Mesenchymal stem cell (in vitro differentiated cells and primary cell): ENCODE data around the gene ADAMTS17.

Source experiments
- DNase-seq: peaks from one replicate; pipeline ENCODE4 v3.0.0-alpha.2; 2013
- H2AFZ ChIP-seq: one replicate; pipeline ENCODE4 v1.6.1; 2013; ENCODE audit warnings: low read depth, mild to moderate bottlenecking, control low read depth, inconsistent platforms, low read length, moderate library complexity
- H2AK5ac ChIP-seq: 2 replicates; pipeline ENCODE4 v1.6.1; 2013; ENCODE audit warnings: low read length, moderate library complexity, mild to moderate bottlenecking, inconsistent platforms; ENCODE audit not compliant: severe bottlenecking
- H2BK120ac ChIP-seq: one replicate; pipeline ENCODE4 v1.6.1; 2013; ENCODE audit warnings: low read depth, mild to moderate bottlenecking, inconsistent platforms, low read length, moderate library complexity
- H2BK12ac ChIP-seq, 2 experiments: one replicate each; pipeline ENCODE4 v1.6.1; 2013; ENCODE audit warnings: inconsistent platforms in 2 of 2, low read length in 2 of 2, mild to moderate bottlenecking in 2 of 2, moderate library complexity in 2 of 2, control low read depth in 1 of 2
- H2BK15ac ChIP-seq: one replicate; pipeline ENCODE4 v1.6.1; 2013; ENCODE audit warnings: mild to moderate bottlenecking, low read depth, inconsistent platforms; ENCODE audit not compliant: poor library complexity, severe bottlenecking
- H2BK5ac ChIP-seq: 2 replicates; pipeline ENCODE4 v1.6.1; 2013; ENCODE audit warnings: low read depth, mild to moderate bottlenecking, low read length, control low read depth, inconsistent platforms; ENCODE audit not compliant: poor library complexity, severe bottlenecking
- H3K14ac ChIP-seq, 2 experiments: one replicate each; pipeline ENCODE4 v1.6.1; 2013; ENCODE audit warnings: inconsistent platforms in 2 of 2, low read length in 2 of 2, control low read depth in 1 of 2, mild to moderate bottlenecking in 1 of 2, moderate library complexity in 1 of 2
- H3K18ac ChIP-seq, 2 experiments: one replicate each; pipeline ENCODE4 v1.6.1; 2013; ENCODE audit warnings: inconsistent platforms in 2 of 2, low read length in 2 of 2, control low read depth in 1 of 2, low read depth in 1 of 2, mild to moderate bottlenecking in 1 of 2
- H3K23ac ChIP-seq, 2 experiments: one replicate each; pipeline ENCODE4 v1.6.1; 2013; ENCODE audit warnings: inconsistent platforms in 2 of 2, low read length in 2 of 2, mild to moderate bottlenecking in 2 of 2, moderate library complexity in 2 of 2, control low read depth in 1 of 2
- H3K27ac ChIP-seq: 2 replicates; pipeline ENCODE4 v1.5.1; 2013; ENCODE audit warnings: mild to moderate bottlenecking, moderate library complexity, low read length, control low read depth, inconsistent platforms; ENCODE audit not compliant: poor library complexity, severe bottlenecking
- H3K27me3 ChIP-seq, 2 experiments: 2 replicates each; pipeline versions ENCODE4 v1.6.1 to v1.7.0; 2013; ENCODE audit warnings: low read length in 2 of 2, mild to moderate bottlenecking in 2 of 2, moderate library complexity in 2 of 2, control low read depth in 1 of 2, inconsistent platforms in 1 of 2; ENCODE audit not compliant: control insufficient read depth in 1 of 2, insufficient read depth in 1 of 2
- H3K36me3 ChIP-seq, 2 experiments: 2 replicates each; pipeline versions ENCODE4 v1.6.1 to v1.7.0; 2013; ENCODE audit warnings: low read length in 2 of 2, control low read depth in 1 of 2, inconsistent platforms in 1 of 2, low read depth in 1 of 2, mild to moderate bottlenecking in 1 of 2; ENCODE audit not compliant: insufficient read depth in 2 of 2, control insufficient read depth in 1 of 2
- H3K4ac ChIP-seq, 2 experiments: one replicate each; pipeline ENCODE4 v1.6.1; 2013; ENCODE audit warnings: inconsistent platforms in 2 of 2, low read length in 2 of 2, mild to moderate bottlenecking in 2 of 2, moderate library complexity in 2 of 2, control low read depth in 1 of 2, low read depth in 1 of 2
- H3K4me1 ChIP-seq: 2 replicates; pipeline ENCODE4 v1.6.1; 2013; ENCODE audit warnings: low read depth, low read length, control low read depth; ENCODE audit not compliant: control insufficient read depth, insufficient read depth
- H3K4me2 ChIP-seq: 2 replicates; pipeline ENCODE4 v1.6.1; 2013; ENCODE audit warnings: low read length, mild to moderate bottlenecking, inconsistent platforms; ENCODE audit not compliant: poor library complexity, severe bottlenecking
- H3K4me3 ChIP-seq, 2 experiments: 2 replicates each; pipeline versions ENCODE4 v1.5.1 to v1.7.0; 2013; ENCODE audit warnings: low read length in 2 of 2, mild to moderate bottlenecking in 2 of 2, control low read depth in 1 of 2, low read depth in 1 of 2; ENCODE audit not compliant: insufficient read depth in 1 of 2
- H3K79me1 ChIP-seq: replicated peaks from 2 replicates; pipeline ENCODE4 v1.6.1; 2013; ENCODE audit warnings: mild to moderate bottlenecking, control low read depth, low read length, inconsistent platforms; ENCODE audit not compliant: poor library complexity, severe bottlenecking
- H3K9ac ChIP-seq: 2 replicates; pipeline ENCODE4 v1.7.0; 2013; ENCODE audit warnings: mild to moderate bottlenecking, low read length, moderate library complexity
- H3K9me3 ChIP-seq: 2 replicates; pipeline ENCODE4 v1.7.0; 2013; ENCODE audit warnings: mild to moderate bottlenecking, low read length; ENCODE audit not compliant: control insufficient read depth
- H4K8ac ChIP-seq: one replicate; pipeline ENCODE4 v1.6.1; 2013; ENCODE audit warnings: inconsistent platforms, mild to moderate bottlenecking, low read length, moderate library complexity
- H4K91ac ChIP-seq: one replicate; pipeline ENCODE4 v1.6.1; 2013; ENCODE audit warnings: mild to moderate bottlenecking, low read length, inconsistent platforms
- WGBS: methylation state at CpG from one replicate; pipeline ENCODE4 v1.1.7; 2013; ENCODE audit warnings: mixed read lengths; 5-methylcytosine and 5-hydroxymethylcytosine counted together

The ADAMTS17 gene

DNA sequence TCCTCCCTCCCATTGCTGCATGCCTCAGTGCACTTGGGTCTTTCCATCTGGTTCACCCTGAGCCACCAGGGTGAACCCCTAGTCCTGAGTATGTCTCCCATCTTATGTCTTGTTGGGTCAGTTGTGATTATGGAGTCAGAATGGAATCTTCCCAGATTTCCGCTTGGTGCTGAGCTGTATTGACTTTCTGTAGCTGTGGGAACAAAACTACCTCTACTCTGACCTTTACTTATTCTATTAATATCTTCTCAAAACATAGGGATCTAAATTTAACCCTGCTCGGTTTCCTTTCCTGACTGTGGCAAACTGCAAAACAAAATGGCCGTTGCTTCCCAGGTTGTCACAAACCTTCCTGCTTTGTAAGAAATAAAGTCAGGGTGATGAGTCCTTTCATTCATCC is 312.7 kb downstream of the ADAMTS17 start:
- H3K27ac ChIP-seq, result no peak overlapping the region
- H2BK15ac ChIP-seq, result no peak overlapping the region
- no peak overlapping the region for H4K8ac ChIP-seq
- no peak overlapping the region for H3K4me3 ChIP-seq
- no peak overlapping the region for H3K18ac ChIP-seq
- no peak overlapping the region for H2BK12ac ChIP-seq
- no peak overlapping the region for H3K23ac ChIP-seq
- no peak for DNase-seq
- no peak overlapping the region for H2BK120ac ChIP-seq
- no peaks in the 10 kb centered on the region for H3K4me1 ChIP-seq
- peaks cover 15% of the 10 kb centered on the region for H3K9me3 ChIP-seq
- H4K91ac ChIP-seq, result no peak overlapping the region
- no peak overlapping the region for H2BK5ac ChIP-seq
- peaks cover 0 to 1% of the 10 kb centered on the region in 2 experiments for H3K27me3 ChIP-seq
- H3K4ac ChIP-seq, result no peak overlapping the region
- H3K36me3 ChIP-seq, result no peaks in the 10 kb centered on the region
- no peak overlapping the region for H3K14ac ChIP-seq
- no peaks in the 10 kb centered on the region for H3K79me1 ChIP-seq
- no peak overlapping the region for H2AK5ac ChIP-seq
- 94% methylated on average over 3 of the region's 3 CpGs for WGBS
- H3K9ac ChIP-seq, result no peak overlapping the region
- H2AFZ ChIP-seq, result no peak overlapping the region
- no peak overlapping the region for H3K4me2 ChIP-seq

DNA sequence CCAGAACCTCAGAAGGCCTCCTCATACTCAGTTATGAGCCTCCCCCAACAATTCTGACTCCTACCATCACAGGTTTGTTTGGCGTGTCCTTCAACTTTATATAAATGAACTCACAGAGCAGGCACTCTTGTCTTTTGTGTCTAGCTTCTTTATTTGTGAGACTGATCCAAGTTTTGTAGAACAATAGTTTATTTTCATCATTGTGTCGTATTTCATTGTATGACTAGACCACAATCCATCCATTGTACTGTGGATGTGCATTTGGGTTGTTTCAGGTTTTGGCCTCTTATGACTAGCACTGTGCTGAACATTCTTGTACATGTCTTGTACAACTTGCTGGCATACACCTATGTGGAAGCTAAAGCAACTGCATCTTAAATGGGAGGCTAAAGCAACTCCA is 315.7 kb downstream of the ADAMTS17 start:
- H4K91ac ChIP-seq, result no peak overlapping the region
- no peak overlapping the region for H3K18ac ChIP-seq
- H2BK15ac ChIP-seq, result no peak overlapping the region
- H2AFZ ChIP-seq, result no peak overlapping the region
- H3K27me3 ChIP-seq, result peaks cover 0 to 12% of the 10 kb centered on the region in 2 experiments
- H3K4me3 ChIP-seq, result no peak overlapping the region
- H2BK5ac ChIP-seq, result no peak overlapping the region
- no peak for DNase-seq
- H4K8ac ChIP-seq, result no peak overlapping the region
- peaks cover 15% of the 10 kb centered on the region for H3K9me3 ChIP-seq
- no peak overlapping the region for H3K14ac ChIP-seq
- H3K36me3 ChIP-seq, result no peaks in the 10 kb centered on the region
- no peak overlapping the region for H2BK12ac ChIP-seq
- no peaks in the 10 kb centered on the region for H3K79me1 ChIP-seq
- H3K9ac ChIP-seq, result no peak overlapping the region
- H3K27ac ChIP-seq, result no peak overlapping the region
- no peaks in the 10 kb centered on the region for H3K4me1 ChIP-seq
- no peak overlapping the region for H3K4ac ChIP-seq
- no peak overlapping the region for H2BK120ac ChIP-seq
- H3K4me2 ChIP-seq, result no peak overlapping the region
- no peak overlapping the region for H3K23ac ChIP-seq
- no peak overlapping the region for H2AK5ac ChIP-seq
- 75% methylated on average over 1 of the region's 2 CpGs for WGBS

DNA sequence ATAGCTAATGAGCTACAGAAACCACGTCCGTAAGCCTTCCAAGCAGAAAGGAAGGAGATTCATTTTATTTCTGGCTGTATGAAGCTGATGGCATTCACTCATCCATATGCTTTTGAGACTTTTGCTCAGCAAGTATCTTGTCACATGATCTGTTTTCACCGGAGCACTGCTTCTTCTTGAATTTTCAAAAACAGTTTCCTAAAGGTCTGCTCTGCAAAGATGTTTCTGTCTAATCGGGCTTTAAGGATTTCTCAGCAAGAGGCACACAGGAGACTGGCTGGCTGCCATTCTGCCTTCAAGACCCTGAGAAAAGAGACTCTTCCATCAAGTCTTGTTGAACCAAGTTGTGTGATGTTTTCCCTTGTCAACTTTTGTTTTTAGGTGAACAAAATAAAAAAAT is 319.0 kb downstream of the ADAMTS17 start:
- Histone ChIP-seq H3K14ac (no peak overlapping the region), H3K18ac (no peak overlapping the region)

DNA sequence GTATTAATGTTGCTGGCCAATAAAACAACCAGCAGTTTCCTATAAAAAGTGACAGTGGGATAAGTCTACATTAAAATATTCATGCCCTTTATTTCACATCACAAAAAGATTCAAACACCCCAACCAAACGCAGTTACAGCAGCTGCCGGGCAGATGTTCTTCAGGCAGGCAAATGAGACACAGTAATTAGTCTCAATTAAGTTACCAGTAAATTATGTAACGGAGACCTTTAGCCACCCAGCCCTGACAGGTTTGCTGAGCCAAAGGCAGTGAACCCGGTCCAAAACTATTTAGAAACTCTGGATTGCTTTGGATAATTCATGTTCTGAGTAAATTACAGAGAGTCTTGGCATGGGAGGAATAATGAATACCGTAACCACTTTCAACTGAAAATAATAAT is 319.4 kb downstream of the ADAMTS17 start:
- H3K14ac ChIP-seq, result no peak overlapping the region
- peaks cover 3% of the 10 kb centered on the region for H3K4me1 ChIP-seq
- no peak overlapping the region for H2BK5ac ChIP-seq
- H2AK5ac ChIP-seq, result no peak overlapping the region
- H4K91ac ChIP-seq, result no peak overlapping the region
- H4K8ac ChIP-seq, result no peak overlapping the region
- H3K27me3 ChIP-seq, result peaks cover 0 to 16% of the 10 kb centered on the region in 2 experiments
- no peaks in the 10 kb centered on the region for H3K79me1 ChIP-seq
- no peak overlapping the region for H2AFZ ChIP-seq
- DNase-seq, result no peak
- 78% methylated on average over 4 of the region's 5 CpGs for WGBS
- no peaks in the 10 kb centered on the region for H3K36me3 ChIP-seq
- peaks cover 5% of the 10 kb centered on the region for H3K9me3 ChIP-seq
- H3K27ac ChIP-seq, result no peak overlapping the region
- no peak overlapping the region for H3K18ac ChIP-seq
- H3K23ac ChIP-seq, result no peak overlapping the region
- H2BK15ac ChIP-seq, result no peak overlapping the region
- H3K9ac ChIP-seq, result no peak overlapping the region
- no peak overlapping the region for H2BK120ac ChIP-seq
- no peak overlapping the region for H3K4me2 ChIP-seq
- no peak overlapping the region for H3K4me3 ChIP-seq
- H3K4ac ChIP-seq, result no peak overlapping the region
- no peak overlapping the region for H2BK12ac ChIP-seq

More for the DNA sequence above, 319.0 kb downstream of the ADAMTS17 start:
- H3K4me3 ChIP-seq, result no peak overlapping the region
- H3K79me1 ChIP-seq, result no peaks in the 10 kb centered on the region
- WGBS, result 90% methylated on average over 4 of the region's 4 CpGs
- no peaks in the 10 kb centered on the region for H3K36me3 ChIP-seq
- H3K4me1 ChIP-seq, result peaks cover 3% of the 10 kb centered on the region
- H4K8ac ChIP-seq, result no peak overlapping the region
- no peak overlapping the region for H3K27ac ChIP-seq
- no peak overlapping the region for H2BK12ac ChIP-seq
- H3K9ac ChIP-seq, result no peak overlapping the region
- peaks cover 9% of the 10 kb centered on the region for H3K9me3 ChIP-seq
- H3K23ac ChIP-seq, result no peak overlapping the region
- DNase-seq, result no peak
- no peak overlapping the region for H2AK5ac ChIP-seq
- H2BK120ac ChIP-seq, result no peak overlapping the region
- H4K91ac ChIP-seq, result no peak overlapping the region
- H2BK15ac ChIP-seq, result no peak overlapping the region
- H3K4ac ChIP-seq, result no peak overlapping the region
- no peak overlapping the region for H2BK5ac ChIP-seq
- peaks cover 0 to 16% of the 10 kb centered on the region in 2 experiments for H3K27me3 ChIP-seq
- no peak overlapping the region for H2AFZ ChIP-seq
- H3K4me2 ChIP-seq, result no peak overlapping the region
